NCI-H82 treated with DMSO at 0.1 percent for 48 hours (cell line): Measurements from ENCODE around the gene ZNF165.
"Not testable (repeated sequence)": the region's sequence is repeated elsewhere in the genome, so short reads cannot be mapped to it uniquely, and the experiment has no call there.

Source experiments
- DNase-seq: peaks from one replicate; lab custom pipeline; 2025; ENCODE audit not compliant: unreplicated experiment; lab: John Stamatoyannopoulos, UW

Gene ZNF165

GRCh38 chr6:28080381-28080630, at the start of gene ZNF165:
TSS of gene ZNF165 (plus strand) at chr6:28080568. CDS start at chr6:28085481, 4,913 bp downstream.
- not testable (repeated sequence) for DNase-seq

DNA sequence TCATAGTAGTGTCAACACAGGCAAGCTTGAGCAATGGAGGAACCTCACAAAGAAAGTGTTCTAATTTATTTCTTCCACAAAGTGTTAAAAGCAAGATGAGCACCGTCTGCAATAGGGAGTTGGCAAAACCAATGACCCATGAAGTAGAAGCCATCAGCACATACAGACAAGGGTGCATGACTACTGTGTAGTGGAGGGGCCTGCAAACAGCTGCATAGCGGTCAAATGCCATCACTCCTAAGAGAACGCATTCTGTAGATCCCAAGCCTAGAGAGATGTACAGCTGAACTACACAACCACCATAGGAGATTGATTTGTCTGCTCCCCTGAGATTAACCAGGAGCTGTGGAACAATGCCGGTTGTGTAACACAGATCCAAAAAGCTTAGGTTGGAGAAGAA, 26.8 kb upstream of the ZNF165 start:
- DNase-seq: no peak

- no peak for DNase-seq
Measured at GRCh38 chr6:28060405-28060804, 20.0 kb upstream of the ZNF165 start.

GRCh38 chr6:28064272-28064671, 16.1 kb upstream of the ZNF165 start:
- DNase-seq: no peak

GRCh38 chr6:28068067-28068466, 12.3 kb upstream of the ZNF165 start:
- no peak for DNase-seq

DNA sequence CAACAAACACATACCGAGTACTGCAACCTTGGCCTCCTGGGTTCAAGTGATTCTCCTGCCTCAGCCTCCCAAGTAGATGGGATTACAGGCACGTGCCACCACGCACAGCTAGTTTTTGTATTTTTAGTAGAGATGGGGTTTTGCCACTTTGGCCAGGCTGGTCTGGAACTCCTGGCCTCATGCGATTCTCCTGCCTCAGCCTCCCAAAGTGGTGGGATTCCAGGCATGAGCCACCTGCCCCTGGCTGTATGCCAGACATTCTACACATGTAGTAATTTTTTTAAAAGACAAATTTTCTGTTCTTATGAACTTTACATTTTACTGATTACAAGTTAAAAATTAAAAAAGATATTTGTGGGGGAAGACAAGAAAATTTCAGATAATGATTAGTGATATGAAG, 9.4 kb upstream of the ZNF165 start:
- not testable (repeated sequence) for DNase-seq

DNA sequence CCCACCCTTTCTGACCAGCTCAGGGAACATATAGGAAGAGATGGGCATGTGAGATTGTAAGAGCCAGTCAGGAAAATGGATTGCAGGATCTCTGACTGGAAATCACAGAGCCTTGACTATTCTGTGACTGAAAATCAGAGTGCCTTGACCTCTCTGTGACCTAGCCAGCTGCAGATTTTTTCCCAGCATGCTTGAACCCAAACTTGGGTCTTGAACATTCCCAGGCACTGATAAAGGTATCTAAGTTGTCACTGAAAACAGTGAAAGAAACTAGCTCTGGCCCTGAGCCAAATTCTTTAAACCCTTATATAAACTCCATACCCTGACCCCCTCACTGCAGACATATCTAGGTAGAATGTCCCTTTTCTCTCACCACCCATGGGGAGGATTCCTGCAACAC, 2.3 kb upstream of the ZNF165 start:
- DNase-seq: no peak

- no peak for DNase-seq
Measured at GRCh38 chr6:28078836-28079235, 1.5 kb upstream of the ZNF165 start.

DNA sequence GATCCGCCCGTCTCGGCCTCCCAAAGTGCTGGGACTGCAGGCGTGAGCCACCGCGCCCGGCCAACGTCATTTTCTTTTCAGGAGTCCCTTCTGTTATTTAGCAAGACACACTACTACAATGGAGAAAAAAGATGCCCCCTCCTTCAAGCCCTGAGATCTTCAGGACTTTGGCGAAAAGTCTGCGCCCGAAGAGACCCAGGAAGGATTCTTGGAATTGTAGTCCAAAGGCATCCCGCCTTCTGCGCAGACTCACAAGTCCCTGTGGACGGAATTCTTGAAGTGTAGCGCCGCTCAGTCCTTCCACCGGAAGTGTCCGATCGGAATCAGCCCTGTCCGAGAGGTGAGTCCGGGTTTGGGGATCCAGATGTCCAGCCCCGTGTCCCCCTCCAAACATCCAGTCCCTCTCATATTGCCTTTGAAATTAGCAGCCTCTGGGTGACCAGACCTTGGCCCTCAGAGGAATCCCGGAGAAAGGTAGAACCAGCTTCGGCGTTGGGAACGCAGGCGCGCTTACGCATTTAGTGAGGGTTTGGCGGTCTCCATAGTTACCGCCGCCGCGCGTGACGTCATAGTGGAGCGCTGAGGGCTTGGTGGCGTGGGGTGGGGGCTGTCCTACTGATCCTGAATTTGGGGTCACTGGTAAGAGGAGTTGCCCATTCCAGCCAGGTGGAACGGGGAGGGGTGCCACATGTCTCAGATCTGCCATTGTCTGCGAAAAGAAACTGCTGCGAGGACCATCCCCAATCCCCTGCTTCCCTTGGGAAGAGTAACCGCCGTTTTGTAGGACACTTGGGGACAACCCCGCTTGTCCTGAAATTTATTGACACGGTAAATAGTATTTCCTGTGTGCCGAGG, 490 bp downstream of the ZNF165 start:
- DNase-seq: peak; percentile 78

DNA sequence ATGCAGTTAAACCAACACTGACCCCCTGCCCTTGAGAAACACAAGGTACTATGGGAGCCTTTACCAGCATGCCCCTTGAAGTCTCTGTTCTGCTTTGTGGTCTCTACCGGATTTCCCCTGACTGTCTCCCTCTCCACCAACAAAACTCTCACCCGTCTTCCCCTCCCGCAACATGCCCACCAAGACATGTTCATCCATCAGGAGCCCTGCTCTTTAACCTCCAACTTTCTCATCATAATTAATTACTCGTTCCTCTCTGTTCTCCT, 1.1 kb downstream of the ZNF165 start:
- peak; percentile 6 for DNase-seq

GRCh38 chr6:28082939-28083338, 2.6 kb downstream of the ZNF165 start:
- no peak for DNase-seq

DNA sequence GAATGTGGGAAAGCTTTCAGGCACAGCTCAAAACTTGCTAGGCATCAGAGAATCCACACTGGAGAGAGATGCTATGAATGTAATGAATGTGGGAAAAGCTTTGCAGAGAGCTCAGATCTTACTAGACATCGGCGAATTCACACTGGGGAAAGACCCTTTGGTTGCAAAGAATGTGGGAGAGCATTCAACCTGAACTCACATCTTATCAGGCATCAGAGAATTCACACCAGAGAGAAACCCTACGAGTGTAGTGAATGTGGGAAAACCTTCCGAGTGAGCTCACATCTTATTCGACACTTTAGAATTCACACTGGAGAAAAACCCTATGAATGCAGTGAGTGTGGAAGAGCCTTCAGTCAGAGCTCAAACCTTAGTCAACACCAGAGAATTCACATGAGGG, 8.7 kb downstream of the ZNF165 start:
- DNase-seq: no peak

- no peak for DNase-seq
Measured at GRCh38 chr6:28090917-28091586, 10.7 kb downstream of the ZNF165 start.

DNA sequence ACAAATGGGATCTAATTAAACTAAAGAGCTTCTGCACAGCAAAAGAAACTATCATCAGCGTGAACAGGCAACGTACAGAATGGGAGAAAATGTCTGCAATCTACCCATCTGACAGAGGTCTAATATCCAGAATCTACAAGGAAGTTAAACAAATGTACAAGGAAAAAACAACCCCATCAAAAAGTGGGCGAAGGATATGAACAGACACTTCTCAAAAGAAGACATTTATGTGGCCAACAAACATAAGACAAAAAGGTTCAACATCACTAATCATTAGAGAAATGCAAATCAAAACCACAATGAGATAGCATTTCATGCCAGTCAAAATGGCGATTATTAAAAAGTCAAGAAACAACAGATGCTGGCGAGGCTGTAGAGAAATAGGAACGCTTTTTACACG, 21.9 kb downstream of the ZNF165 start:
- DNase-seq: not testable (repeated sequence)

DNA sequence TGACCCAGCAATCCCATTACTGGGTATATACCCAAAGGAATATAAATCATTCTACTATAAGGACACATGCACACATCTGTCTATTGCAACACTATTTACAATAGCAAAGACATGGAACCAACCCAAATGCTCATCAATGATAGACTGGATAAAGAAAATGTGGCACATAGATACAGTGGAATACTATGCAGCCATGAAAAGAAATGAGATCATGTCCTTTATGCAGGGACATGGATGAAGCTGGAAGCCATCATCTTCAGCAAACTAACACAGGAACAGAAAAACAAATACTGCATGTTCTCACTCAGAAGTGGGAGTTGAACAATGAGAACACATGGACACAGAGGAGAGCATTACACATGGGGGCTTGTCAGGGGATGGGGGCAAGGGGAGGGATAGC, 22.3 kb downstream of the ZNF165 start:
- DNase-seq: not testable (repeated sequence)

- DNase-seq: peak; percentile 40
Measured at GRCh38 chr6:28104392-28105244, 24.2 kb downstream of the ZNF165 start.

- DNase-seq: no peak
Measured at GRCh38 chr6:28105245-28105639, 24.9 kb downstream of the ZNF165 start.

DNA sequence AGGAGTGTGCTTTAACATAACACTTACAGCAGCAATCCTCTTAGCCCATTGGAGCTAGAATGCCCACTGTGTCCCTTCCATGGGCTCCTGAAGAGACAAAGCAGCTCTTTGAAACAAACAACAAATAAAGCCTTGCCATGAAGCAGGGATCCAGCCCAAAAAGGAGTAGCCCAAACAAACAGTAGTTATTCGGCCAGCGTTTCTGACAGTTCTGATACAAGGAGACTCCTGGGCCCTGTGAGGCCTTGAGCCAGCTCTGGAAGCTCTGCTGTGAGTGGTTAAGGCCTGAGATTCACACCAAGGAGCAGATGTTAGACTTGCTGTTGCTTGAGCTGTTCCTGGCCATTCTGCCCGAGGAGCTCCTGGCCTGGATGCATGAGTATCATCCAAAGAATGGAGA, 27.1 kb downstream of the ZNF165 start:
- no peak for DNase-seq

DNA sequence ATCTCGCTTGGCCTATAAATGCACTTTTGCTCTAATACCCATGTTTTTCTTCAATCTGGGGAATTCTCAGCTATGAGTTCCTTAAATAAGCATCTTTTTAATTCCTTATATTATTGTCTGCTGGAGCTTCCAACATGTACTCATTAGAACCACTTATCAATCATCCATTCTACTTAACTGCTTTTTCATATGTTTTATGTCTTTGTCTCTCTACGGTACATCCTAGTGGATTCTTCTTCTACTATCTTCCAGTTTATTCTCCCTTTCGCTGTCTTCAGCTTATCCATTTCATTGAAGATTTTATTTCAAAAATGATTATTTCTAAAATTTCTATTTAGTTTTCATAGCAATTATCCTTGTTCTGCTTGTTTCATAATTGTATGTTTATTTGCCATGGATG, 31.6 kb downstream of the ZNF165 start:
- no peak for DNase-seq

DNA sequence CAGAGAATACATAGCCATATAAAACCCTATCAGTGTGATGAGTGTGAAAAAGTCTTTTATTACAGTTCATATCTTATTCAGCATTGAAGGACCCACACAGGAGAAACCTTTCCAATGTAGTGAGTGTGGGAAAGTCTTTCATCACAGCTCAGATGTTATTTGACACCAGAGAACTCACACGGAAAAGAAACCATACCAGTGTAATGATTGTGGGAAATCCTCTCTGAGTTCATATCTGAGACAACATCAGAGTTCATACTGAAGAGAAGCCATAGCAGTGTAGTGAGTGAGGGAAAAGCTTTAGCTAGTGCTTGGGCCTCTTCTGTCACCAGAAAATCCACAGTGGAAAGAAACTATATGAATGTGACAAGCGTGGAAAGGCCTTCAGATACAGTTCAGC, 35.4 kb downstream of the ZNF165 start:
- no peak for DNase-seq

DNA sequence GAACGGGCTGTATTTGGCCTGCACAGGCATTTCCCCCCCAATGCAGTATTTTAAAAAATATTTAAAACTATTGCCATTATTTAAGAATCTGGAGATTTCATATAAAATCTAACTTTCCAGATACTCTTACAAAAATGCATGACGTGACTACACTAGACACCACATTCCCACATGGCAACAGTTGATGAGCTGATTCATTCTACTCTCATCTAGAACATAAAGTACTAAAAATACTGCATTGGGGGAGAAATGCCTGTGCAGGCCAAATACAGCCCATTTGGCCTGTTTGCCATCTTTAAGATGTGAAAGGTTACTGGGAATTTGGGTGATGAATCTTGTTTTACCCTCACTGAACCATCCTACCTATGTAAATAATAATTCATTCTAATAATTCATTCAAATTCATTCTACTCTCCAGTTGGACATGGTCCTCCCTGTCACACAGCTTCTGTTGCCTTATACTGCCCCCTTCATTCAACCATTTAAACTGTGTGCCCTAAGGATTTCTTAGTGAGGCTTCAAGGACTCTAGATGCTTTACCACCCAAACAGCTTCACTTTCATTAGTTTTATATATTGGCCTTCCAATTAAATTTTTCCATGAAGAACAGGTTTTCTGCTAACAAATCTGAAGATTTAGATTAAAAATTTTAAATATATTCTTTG, 37.1 kb downstream of the ZNF165 start:
- DNase-seq: no peak

GRCh38 chr6:28118217-28118616, 37.8 kb downstream of the ZNF165 start:
- no peak for DNase-seq
